Osteoblast (primary cell): Measurements from ENCODE around the gene SMIM45.

Experiments used
- DNase-seq: peaks from one replicate; pipeline ENCODE4 v3.0.0; 2011; ENCODE audit warnings: low spot score, mixed read lengths; ENCODE audit not compliant: insufficient read length; ENCODE audit errors: missing footprints
- H2AFZ ChIP-seq: 2 replicates; pipeline ENCODE4 v1.6.0; 2011; ENCODE audit warnings: mild to moderate bottlenecking, low read length
- H3K27ac ChIP-seq: 2 replicates; pipeline ENCODE4 v1.5.1; 2011; ENCODE audit warnings: mild to moderate bottlenecking, low read depth, low read length, moderate library complexity
- H3K27me3 ChIP-seq: 2 replicates; pipeline ENCODE4 v1.6.0; 2012; ENCODE audit warnings: mild to moderate bottlenecking, control low read depth, inconsistent platforms, low read length, moderate library complexity; ENCODE audit not compliant: insufficient read depth
- H3K36me3 ChIP-seq: 2 replicates; pipeline ENCODE4 v1.5.1; 2011; ENCODE audit warnings: mild to moderate bottlenecking, low read length, control low read depth, moderate library complexity; ENCODE audit not compliant: insufficient read depth
- H3K4me1 ChIP-seq: 2 replicates; pipeline ENCODE4 v1.5.1; 2011; ENCODE audit warnings: mild to moderate bottlenecking, low read length, control low read depth, moderate library complexity; ENCODE audit not compliant: insufficient read depth
- H3K4me2 ChIP-seq: 2 replicates; pipeline ENCODE4 v1.6.0; 2011; ENCODE audit warnings: mild to moderate bottlenecking, low read length; ENCODE audit not compliant: insufficient read depth
- H3K4me3 ChIP-seq: fragments of 200-600 bp; sonication (generic); 3 replicates; pipeline ENCODE4 v1.5.1; 2012; ENCODE audit warnings: mild to moderate bottlenecking, low read length, inconsistent platforms; ENCODE audit not compliant: insufficient read depth
- H3K79me2 ChIP-seq: 2 replicates; pipeline ENCODE4 v1.6.0; 2012; ENCODE audit warnings: mild to moderate bottlenecking, low read length, control low read depth, inconsistent platforms; ENCODE audit not compliant: insufficient read depth
- H3K9me3 ChIP-seq: 2 replicates; pipeline ENCODE4 v1.5.1; 2011; ENCODE audit warnings: low read depth, low read length, control low read depth
- H4K20me1 ChIP-seq: 2 replicates; pipeline ENCODE4 v1.6.0; 2012; ENCODE audit warnings: mild to moderate bottlenecking, low read length, control low read depth; ENCODE audit not compliant: insufficient read depth
- CTCF ChIP-seq: IDR thresholded peaks from 2 replicates; pipeline ENCODE4 v1.5.1; 2011; ENCODE audit warnings: mild to moderate bottlenecking, low read depth, low read length, moderate library complexity; ENCODE audit errors: extremely low read depth

The SMIM45 gene

GRCh38 chr22:41979423-41980250 lies 27.7 kb downstream of the SMIM45 start:
- no peak overlapping the region for H2AFZ ChIP-seq
- H3K36me3 ChIP-seq, result no peaks in the 10 kb centered on the region
- peaks cover 39% of the 10 kb centered on the region for H3K27me3 ChIP-seq
- H3K4me2 ChIP-seq, result no peak overlapping the region
- no peaks in the 10 kb centered on the region for H3K79me2 ChIP-seq
- H3K4me1 ChIP-seq, result no peaks in the 10 kb centered on the region
- H3K9me3 ChIP-seq, result no peaks in the 10 kb centered on the region
- no peak overlapping the region for H3K27ac ChIP-seq
- no peak for DNase-seq
- no peak overlapping the region for H3K4me3 ChIP-seq
- no peak for TF ChIP-seq CTCF
- H4K20me1 ChIP-seq, result no peaks in the 10 kb centered on the region

- H3K36me3 ChIP-seq, result no peaks in the 10 kb centered on the region
- no peak for DNase-seq
- no peaks in the 10 kb centered on the region for H4K20me1 ChIP-seq
- no peak overlapping the region for H3K4me2 ChIP-seq
- no peaks in the 10 kb centered on the region for H3K4me1 ChIP-seq
- no peak overlapping the region for H3K4me3 ChIP-seq
- no peaks in the 10 kb centered on the region for H3K79me2 ChIP-seq
- H3K9me3 ChIP-seq, result no peaks in the 10 kb centered on the region
- H3K27me3 ChIP-seq, result peaks cover 9% of the 10 kb centered on the region
- no peak for TF ChIP-seq CTCF
- no peak overlapping the region for H2AFZ ChIP-seq
- no peak overlapping the region for H3K27ac ChIP-seq
Measured at GRCh38 chr22:41982865-41983264, 30.9 kb downstream of the SMIM45 start.

GRCh38 chr22:41983513-41984405 lies 31.8 kb downstream of the SMIM45 start:
- no peak for DNase-seq
- Histone ChIP-seq H4K20me1 (no peaks in the 10 kb centered on the region), H3K4me1 (no peaks in the 10 kb centered on the region), H3K27me3 (peaks cover 2% of the 10 kb centered on the region), H3K79me2 (no peaks in the 10 kb centered on the region), H3K4me2 (no peak overlapping the region), H3K27ac (no peak overlapping the region), H2AFZ (no peak overlapping the region), H3K9me3 (no peaks in the 10 kb centered on the region), H3K36me3 (no peaks in the 10 kb centered on the region), H3K4me3 (no peak overlapping the region)
- TF ChIP-seq CTCF, result no peak

- Histone ChIP-seq H3K4me3 (no peak overlapping the region), H3K4me2 (no peak overlapping the region), H3K36me3 (no peaks in the 10 kb centered on the region), H3K27ac (no peak overlapping the region), H3K79me2 (no peaks in the 10 kb centered on the region), H4K20me1 (no peaks in the 10 kb centered on the region), H3K4me1 (no peaks in the 10 kb centered on the region), H2AFZ (no peak overlapping the region), H3K27me3 (peaks cover 11% of the 10 kb centered on the region), H3K9me3 (no peaks in the 10 kb centered on the region)
- DNase-seq, result no peak
- no peak for TF ChIP-seq CTCF
Measured at GRCh38 chr22:41987276-41987675, 35.3 kb downstream of the SMIM45 start.
